Activated naive CD8-positive, alpha-beta T cell treated with anti-CD3 and anti-CD28 coated beads for 36 hours (primary cell): ENCODE results near the gene NELL1. TPM values are rescaled to one million over a fixed set of nuclear protein-coding genes. Genes with fewer than 3 reads are reported as not detected.
"Not testable (repeated sequence)": the region's sequence is repeated elsewhere in the genome, so short reads cannot be mapped to it uniquely, and the experiment has no call there.

Source experiments
- DNase-seq: peaks from one replicate; pipeline ENCODE4 v3.0.0; 2021
- H3K27ac Mint-ChIP-seq: one replicate; pipeline ENCODE4 v1.8.0; 2022; ENCODE audit warnings: mild to moderate bottlenecking, moderate library complexity, mixed read lengths
- H3K27me3 Mint-ChIP-seq: one replicate; pipeline ENCODE4 v1.8.0; 2022; ENCODE audit warnings: mild to moderate bottlenecking, mixed read lengths
- H3K36me3 Mint-ChIP-seq: one replicate; pipeline ENCODE4 v1.8.0; 2021; ENCODE audit warnings: mild to moderate bottlenecking, mixed read lengths
- H3K4me1 Mint-ChIP-seq: one replicate; pipeline ENCODE4 v1.8.0; 2021; ENCODE audit warnings: mixed read lengths
- H3K4me3 Mint-ChIP-seq: one replicate; pipeline ENCODE4 v1.8.0; 2022; ENCODE audit warnings: mild to moderate bottlenecking, moderate library complexity, mixed read lengths
- H3K9me3 Mint-ChIP-seq: one replicate; pipeline ENCODE4 v1.8.0; 2022; ENCODE audit warnings: mixed read lengths
- total RNA-seq, 2 experiments: library from RNA; stranded (reverse); gene quantifications; one replicate each; pipeline ENCODE4 v1.2.3, GENCODE V29; 2021

The NELL1 gene
- total RNA-seq, 2 experiments from 2014 or later, result not detected

GRCh38 chr11:20861322-20861721 is 191.9 kb downstream of the NELL1 start:
- Mint-ChIP-seq H3K9me3 (no peaks in the 10 kb centered on the region), H3K27ac (no peak overlapping the region), H3K36me3 (no peaks in the 10 kb centered on the region), H3K27me3 (no peaks in the 10 kb centered on the region), H3K4me3 (no peak overlapping the region), H3K4me1 (no peaks in the 10 kb centered on the region)
- DNase-seq, result no peak

- not testable (repeated sequence) for DNase-seq, H3K9me3 Mint-ChIP-seq, H3K27ac Mint-ChIP-seq, H3K27me3 Mint-ChIP-seq, H3K4me3 Mint-ChIP-seq, H3K36me3 Mint-ChIP-seq, H3K4me1 Mint-ChIP-seq
Observed at GRCh38 chr11:20862263-20862662, 192.9 kb downstream of the NELL1 start.

GRCh38 chr11:20864628-20865027 is 195.2 kb downstream of the NELL1 start:
- no peaks in the 10 kb centered on the region for H3K36me3 Mint-ChIP-seq
- no peak for DNase-seq
- H3K4me3 Mint-ChIP-seq, result no peak overlapping the region
- no peaks in the 10 kb centered on the region for H3K27me3 Mint-ChIP-seq
- H3K4me1 Mint-ChIP-seq, result no peaks in the 10 kb centered on the region
- no peaks in the 10 kb centered on the region for H3K9me3 Mint-ChIP-seq
- no peak overlapping the region for H3K27ac Mint-ChIP-seq

- no peak for DNase-seq
- H3K27ac Mint-ChIP-seq, result no peak overlapping the region
- H3K4me1 Mint-ChIP-seq, result no peaks in the 10 kb centered on the region
- no peaks in the 10 kb centered on the region for H3K9me3 Mint-ChIP-seq
- no peaks in the 10 kb centered on the region for H3K36me3 Mint-ChIP-seq
- H3K4me3 Mint-ChIP-seq, result no peak overlapping the region
- no peaks in the 10 kb centered on the region for H3K27me3 Mint-ChIP-seq
Observed at GRCh38 chr11:20865161-20865560, 195.8 kb downstream of the NELL1 start.

GRCh38 chr11:20869123-20869522 is 199.7 kb downstream of the NELL1 start:
- no peaks in the 10 kb centered on the region for H3K27me3 Mint-ChIP-seq
- H3K36me3 Mint-ChIP-seq, result no peaks in the 10 kb centered on the region
- no peaks in the 10 kb centered on the region for H3K9me3 Mint-ChIP-seq
- H3K4me1 Mint-ChIP-seq, result no peaks in the 10 kb centered on the region
- no peak for DNase-seq
- no peak overlapping the region for H3K4me3 Mint-ChIP-seq
- H3K27ac Mint-ChIP-seq, result no peak overlapping the region

GRCh38 chr11:20873054-20873453 is 203.7 kb downstream of the NELL1 start:
- H3K9me3 Mint-ChIP-seq, result no peaks in the 10 kb centered on the region
- no peak for DNase-seq
- H3K27ac Mint-ChIP-seq, result no peak overlapping the region
- H3K4me3 Mint-ChIP-seq, result no peak overlapping the region
- H3K27me3 Mint-ChIP-seq, result no peaks in the 10 kb centered on the region
- H3K4me1 Mint-ChIP-seq, result no peaks in the 10 kb centered on the region
- no peaks in the 10 kb centered on the region for H3K36me3 Mint-ChIP-seq

GRCh38 chr11:20874358-20874757 is 205.0 kb downstream of the NELL1 start:
- H3K27me3 Mint-ChIP-seq, result no peaks in the 10 kb centered on the region
- no peak overlapping the region for H3K4me3 Mint-ChIP-seq
- DNase-seq, result no peak
- no peaks in the 10 kb centered on the region for H3K4me1 Mint-ChIP-seq
- no peaks in the 10 kb centered on the region for H3K36me3 Mint-ChIP-seq
- peaks cover 2% of the 10 kb centered on the region for H3K9me3 Mint-ChIP-seq
- no peak overlapping the region for H3K27ac Mint-ChIP-seq

GRCh38 chr11:20875889-20876288 is 206.5 kb downstream of the NELL1 start:
- H3K27me3 Mint-ChIP-seq, result no peaks in the 10 kb centered on the region
- no peaks in the 10 kb centered on the region for H3K4me1 Mint-ChIP-seq
- H3K9me3 Mint-ChIP-seq, result peaks cover 2% of the 10 kb centered on the region
- H3K36me3 Mint-ChIP-seq, result no peaks in the 10 kb centered on the region
- DNase-seq, result no peak
- H3K4me3 Mint-ChIP-seq, result no peak overlapping the region
- H3K27ac Mint-ChIP-seq, result no peak overlapping the region

GRCh38 chr11:20876738-20877137 is 207.4 kb downstream of the NELL1 start:
- H3K27ac Mint-ChIP-seq, result no peak overlapping the region
- no peaks in the 10 kb centered on the region for H3K36me3 Mint-ChIP-seq
- H3K4me1 Mint-ChIP-seq, result no peaks in the 10 kb centered on the region
- H3K4me3 Mint-ChIP-seq, result no peak overlapping the region
- H3K9me3 Mint-ChIP-seq, result peaks cover 2% of the 10 kb centered on the region
- DNase-seq, result no peak
- no peaks in the 10 kb centered on the region for H3K27me3 Mint-ChIP-seq

- Mint-ChIP-seq H3K27me3 (no peaks in the 10 kb centered on the region), H3K36me3 (no peaks in the 10 kb centered on the region), H3K9me3 (peaks cover 2% of the 10 kb centered on the region), H3K4me1 (no peaks in the 10 kb centered on the region), H3K27ac (no peak overlapping the region), H3K4me3 (no peak overlapping the region)
- no peak for DNase-seq
Observed at GRCh38 chr11:20880094-20880493, 210.7 kb downstream of the NELL1 start.

GRCh38 chr11:20881328-20882079 is 212.1 kb downstream of the NELL1 start:
- Mint-ChIP-seq H3K4me1 (no peaks in the 10 kb centered on the region), H3K27ac (no peak overlapping the region), H3K36me3 (no peaks in the 10 kb centered on the region), H3K27me3 (no peaks in the 10 kb centered on the region), H3K4me3 (no peak overlapping the region), H3K9me3 (peaks cover 2% of the 10 kb centered on the region)
- DNase-seq, result no peak

GRCh38 chr11:20887137-20887536 is 217.8 kb downstream of the NELL1 start:
- Mint-ChIP-seq H3K4me1 (no peaks in the 10 kb centered on the region), H3K4me3 (no peak overlapping the region), H3K27me3 (no peaks in the 10 kb centered on the region), H3K36me3 (no peaks in the 10 kb centered on the region), H3K9me3 (no peaks in the 10 kb centered on the region), H3K27ac (no peak overlapping the region)
- DNase-seq, result no peak

- H3K36me3 Mint-ChIP-seq, result no peaks in the 10 kb centered on the region
- H3K9me3 Mint-ChIP-seq, result peaks cover 9% of the 10 kb centered on the region
- DNase-seq, result no peak
- no peak overlapping the region for H3K27ac Mint-ChIP-seq
- no peaks in the 10 kb centered on the region for H3K27me3 Mint-ChIP-seq
- H3K4me1 Mint-ChIP-seq, result no peaks in the 10 kb centered on the region
- no peak overlapping the region for H3K4me3 Mint-ChIP-seq
Observed at GRCh38 chr11:20894296-20894695, 224.9 kb downstream of the NELL1 start.

- Mint-ChIP-seq H3K36me3 (no peaks in the 10 kb centered on the region), H3K9me3 (peaks cover 5% of the 10 kb centered on the region), H3K27me3 (no peaks in the 10 kb centered on the region), H3K4me1 (no peaks in the 10 kb centered on the region), H3K4me3 (no peak overlapping the region), H3K27ac (no peak overlapping the region)
- DNase-seq, result no peak
Observed at GRCh38 chr11:20909995-20910726, 240.8 kb downstream of the NELL1 start.

GRCh38 chr11:20910733-20911132 is 241.3 kb downstream of the NELL1 start:
- Mint-ChIP-seq H3K27ac (no peak overlapping the region), H3K9me3 (peaks cover 2% of the 10 kb centered on the region), H3K36me3 (no peaks in the 10 kb centered on the region), H3K4me1 (no peaks in the 10 kb centered on the region), H3K4me3 (no peak overlapping the region), H3K27me3 (no peaks in the 10 kb centered on the region)
- DNase-seq, result no peak
